OCI-LY3 (cell line): ENCODE data around the gene JADE1.

Experiments
- CTCF ChIP-seq: fragments of 200-600, 300-600 bp; sonication (generic); IDR thresholded peaks from 2 replicates; pipeline ENCODE4 v1.5.1; 2014; ENCODE audit warnings: antibody characterized with exemption, low read length, low read depth
- EZH2phosphoT487 ChIP-seq: fragments of 200-600 bp; shearing (Covaris generic); IDR thresholded peaks from 2 replicates; pipeline ENCODE4 v1.6.1; 2018; ENCODE audit warnings: antibody characterized with exemption, mixed run types, low read depth

- TF ChIP-seq CTCF: no peak
- no peak for TF ChIP-seq EZH2phosphoT487
Observed at GRCh38 chr4:128780688-128781087, 28.8 kb upstream of the JADE1 start.
